RWPE2 (cell line): ENCODE measurements around the gene DTX3.
A peak's percentile ranks its signal among the peaks of the same experiment; 100 is the strongest.
"Not testable (repeated sequence)": the region's sequence is repeated elsewhere in the genome, so short reads cannot be mapped to it uniquely, and the experiment has no call there.

Source experiments
- ATAC-seq: fragments of 200-7000 bp; cut with Tn5 transposase; 3 replicates; pipeline ENCODE4 v1.9.1; 2021; ENCODE audit warnings: low read depth
- DNase-seq: peaks from one replicate; pipeline ENCODE4 v3.0.0-alpha.2; 2020; ENCODE audit warnings: low spot score
- H3K27ac ChIP-seq: fragments of 450-650 bp; 2 replicates; pipeline ENCODE4 v1.5.1; 2017; ENCODE audit warnings: mild to moderate bottlenecking; ENCODE audit not compliant: poor library complexity, severe bottlenecking
- H3K27me3 ChIP-seq: fragments of 250-450 bp; sonication (Bioruptor Pico); 2 replicates; pipeline ENCODE4 v1.5.1; 2021; ENCODE audit warnings: mild to moderate bottlenecking, moderate library complexity; ENCODE audit not compliant: insufficient read depth, poor library complexity, severe bottlenecking
- H3K36me3 ChIP-seq: fragments of 250-450 bp; sonication (Bioruptor Pico); 2 replicates; pipeline ENCODE4 v1.5.1; 2020; ENCODE audit warnings: low read depth, mild to moderate bottlenecking, moderate library complexity
- H3K4me1 ChIP-seq: fragments of 250-450 bp; sonication (Bioruptor Pico); 2 replicates; pipeline ENCODE4 v1.5.1; 2021; ENCODE audit warnings: mild to moderate bottlenecking, moderate library complexity; ENCODE audit not compliant: insufficient read depth, poor library complexity, severe bottlenecking
- H3K4me3 ChIP-seq: fragments of 250-450 bp; sonication (Bioruptor Pico); 2 replicates; pipeline ENCODE4 v1.5.1; 2021; ENCODE audit warnings: mild to moderate bottlenecking, moderate library complexity; ENCODE audit not compliant: severe bottlenecking
- H3K9me3 ChIP-seq: fragments of 250-450 bp; sonication (Bioruptor Pico); 2 replicates; pipeline ENCODE4 v1.5.1; 2021; ENCODE audit warnings: mild to moderate bottlenecking, moderate library complexity; ENCODE audit not compliant: severe bottlenecking
- TF ChIP-seq, protein P1 (sequence below): fragments of 450-650 bp; IDR thresholded peaks from one replicate; pipeline ENCODE4 v1.5.1; 2017; ENCODE audit warnings: mild to moderate bottlenecking, moderate library complexity; ENCODE audit not compliant: poor library complexity, severe bottlenecking

Gene DTX3

GRCh38 chr12:57655541-57656240 is 51.1 kb downstream of the DTX3 start:
- H3K36me3 ChIP-seq = no peaks in the 10 kb centered on the region
- no peaks in the 10 kb centered on the region for H3K27me3 ChIP-seq
- DNase-seq (no peak), ATAC-seq (no peak)
- peaks cover 1% of the 10 kb centered on the region for H3K9me3 ChIP-seq
- no peaks in the 10 kb centered on the region for H3K4me1 ChIP-seq
- H3K27ac ChIP-seq = no peak overlapping the region
- TF ChIP-seq, protein P1, sequence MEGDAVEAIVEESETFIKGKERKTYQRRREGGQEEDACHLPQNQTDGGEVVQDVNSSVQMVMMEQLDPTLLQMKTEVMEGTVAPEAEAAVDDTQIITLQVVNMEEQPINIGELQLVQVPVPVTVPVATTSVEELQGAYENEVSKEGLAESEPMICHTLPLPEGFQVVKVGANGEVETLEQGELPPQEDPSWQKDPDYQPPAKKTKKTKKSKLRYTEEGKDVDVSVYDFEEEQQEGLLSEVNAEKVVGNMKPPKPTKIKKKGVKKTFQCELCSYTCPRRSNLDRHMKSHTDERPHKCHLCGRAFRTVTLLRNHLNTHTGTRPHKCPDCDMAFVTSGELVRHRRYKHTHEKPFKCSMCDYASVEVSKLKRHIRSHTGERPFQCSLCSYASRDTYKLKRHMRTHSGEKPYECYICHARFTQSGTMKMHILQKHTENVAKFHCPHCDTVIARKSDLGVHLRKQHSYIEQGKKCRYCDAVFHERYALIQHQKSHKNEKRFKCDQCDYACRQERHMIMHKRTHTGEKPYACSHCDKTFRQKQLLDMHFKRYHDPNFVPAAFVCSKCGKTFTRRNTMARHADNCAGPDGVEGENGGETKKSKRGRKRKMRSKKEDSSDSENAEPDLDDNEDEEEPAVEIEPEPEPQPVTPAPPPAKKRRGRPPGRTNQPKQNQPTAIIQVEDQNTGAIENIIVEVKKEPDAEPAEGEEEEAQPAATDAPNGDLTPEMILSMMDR = no peak
- H3K4me3 ChIP-seq = no peak overlapping the region

- not testable (repeated sequence) for H3K36me3 ChIP-seq, H3K4me3 ChIP-seq, ATAC-seq, H3K4me1 ChIP-seq, H3K27ac ChIP-seq, H3K9me3 ChIP-seq, DNase-seq, H3K27me3 ChIP-seq
Observed at GRCh38 chr12:57656408-57656807, 51.8 kb downstream of the DTX3 start.

DNA sequence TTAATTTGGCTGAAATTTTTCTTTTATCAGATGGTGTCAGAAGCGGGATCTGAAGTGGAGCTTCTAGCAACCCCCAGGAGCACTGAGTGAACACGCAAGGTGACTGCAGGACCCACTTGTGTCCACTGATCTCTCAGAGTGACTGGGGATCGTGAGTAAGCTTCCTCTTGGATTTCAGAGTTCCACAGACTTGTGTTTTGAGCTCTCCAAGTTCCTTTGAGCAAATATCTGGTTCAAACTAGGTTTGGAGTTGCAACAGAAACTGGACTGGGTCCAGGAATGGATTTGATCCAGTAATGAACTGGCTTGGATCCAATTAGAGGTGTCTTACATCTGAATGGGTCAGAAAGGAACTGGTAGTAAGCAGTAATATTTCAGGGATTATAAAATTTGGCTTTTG is 53.1 kb downstream of the DTX3 start:
- Histone ChIP-seq H3K27ac (no peak overlapping the region), H3K4me1 (no peaks in the 10 kb centered on the region), H3K9me3 (peaks cover 15% of the 10 kb centered on the region), H3K36me3 (no peaks in the 10 kb centered on the region), H3K4me3 (no peak overlapping the region), H3K27me3 (no peaks in the 10 kb centered on the region)
- TF ChIP-seq, protein P1 = no peak
- ATAC-seq (peak; percentile 14; the same call in 1 of the 3 replicates), DNase-seq (no peak)

DNA sequence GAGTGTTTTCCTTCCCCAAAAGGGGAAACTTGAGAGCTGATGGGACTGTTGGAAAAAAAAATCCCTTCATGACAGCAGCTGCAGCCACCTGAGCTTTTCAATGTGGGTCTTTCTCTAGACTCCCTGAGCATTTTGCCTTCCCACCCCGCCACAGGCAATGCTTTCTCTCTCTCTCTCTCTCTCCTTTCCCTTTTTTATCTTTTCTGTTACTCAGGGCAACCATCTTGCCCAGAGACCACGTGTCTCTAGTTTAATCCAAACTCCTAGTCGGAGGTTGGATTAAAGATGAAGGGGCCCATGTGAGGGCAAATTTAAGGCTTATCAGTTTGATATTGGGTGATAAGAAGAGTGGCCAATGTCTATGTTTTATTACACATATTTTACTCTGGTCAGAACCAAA is 54.3 kb downstream of the DTX3 start:
- Histone ChIP-seq H3K9me3 (peaks cover 15% of the 10 kb centered on the region), H3K36me3 (no peaks in the 10 kb centered on the region), H3K4me3 (no peak overlapping the region), H3K27ac (no peak overlapping the region), H3K27me3 (no peaks in the 10 kb centered on the region), H3K4me1 (no peaks in the 10 kb centered on the region)
- ATAC-seq (no peak), DNase-seq (no peak)
- TF ChIP-seq, protein P1 = no peak
